Stimulated activated CD8-positive, alpha-beta memory T cell treated with anti-CD3 and anti-CD28 coated beads, Interleukin-2, amount 100 ng/mL, for 48 hours (primary cell): ENCODE results near the gene ADTRP.

Experiments used
- DNase-seq, 2 donors: peaks; one replicate each; pipeline ENCODE4 v3.0.0-alpha.2; 2020; ENCODE audit warnings: low read depth in 2 of 2

ADTRP gene, protein sequence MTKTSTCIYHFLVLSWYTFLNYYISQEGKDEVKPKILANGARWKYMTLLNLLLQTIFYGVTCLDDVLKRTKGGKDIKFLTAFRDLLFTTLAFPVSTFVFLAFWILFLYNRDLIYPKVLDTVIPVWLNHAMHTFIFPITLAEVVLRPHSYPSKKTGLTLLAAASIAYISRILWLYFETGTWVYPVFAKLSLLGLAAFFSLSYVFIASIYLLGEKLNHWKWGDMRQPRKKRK

DNA sequence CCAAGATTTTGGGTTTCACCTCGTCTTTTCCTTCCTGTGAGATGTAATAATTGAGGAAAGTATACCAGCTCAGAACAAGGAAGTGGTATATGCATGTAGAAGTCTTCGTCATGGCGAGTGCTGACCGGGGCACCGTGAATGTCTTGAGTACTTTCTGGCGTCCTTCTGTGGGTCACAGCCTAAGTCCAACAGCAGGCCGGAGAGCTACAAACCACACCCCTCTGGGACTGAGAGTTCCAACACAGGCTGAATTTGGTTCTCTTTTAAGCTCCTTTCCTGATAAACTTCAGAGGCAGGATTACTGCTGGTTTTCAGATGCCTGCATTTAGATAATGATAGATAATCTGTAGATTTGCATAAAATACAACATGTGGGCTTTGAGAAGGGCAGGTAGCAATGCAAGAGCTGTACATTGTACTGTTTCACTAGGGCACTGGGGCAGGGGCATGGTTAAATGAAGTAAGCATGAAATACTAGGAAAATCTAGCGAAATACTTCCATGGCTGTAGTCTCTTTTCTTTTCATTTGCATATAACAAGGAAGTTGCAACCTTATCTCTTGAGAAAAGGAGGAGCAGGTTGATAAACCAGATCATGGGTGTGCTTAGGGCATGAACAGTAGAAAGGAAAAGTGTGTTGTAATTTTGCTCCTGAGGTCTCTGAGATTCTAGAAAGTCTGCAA is at the start of gene ADTRP:
Gene ADTRP, minus strand, starts transcription at position 156 of the 681 bp plus-strand sequence. Its CDS starts 44 bp downstream, at position 112.
- no peak for DNase-seq

GRCh38 chr6:11826779-11827178 is 48.2 kb upstream of the ADTRP start:
- no peak for DNase-seq

DNA sequence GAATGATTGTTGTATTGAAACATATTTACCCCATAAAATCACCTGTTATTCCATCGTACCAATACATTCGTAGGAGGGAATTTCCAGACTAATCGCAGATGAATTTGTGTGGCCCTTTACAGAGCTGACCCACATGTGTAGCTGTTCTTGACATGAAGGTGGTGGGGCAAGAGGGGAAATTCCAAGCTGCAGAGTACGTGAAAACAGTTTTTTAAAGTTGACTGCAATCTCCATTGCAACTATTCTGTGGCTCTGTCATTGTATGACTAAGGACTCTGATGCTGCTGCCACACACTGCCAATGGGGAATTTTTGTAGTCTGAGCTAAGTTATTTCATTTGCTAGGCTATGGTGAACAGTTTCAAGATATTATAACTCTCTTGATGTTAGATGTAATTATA is 46.4 kb upstream of the ADTRP start:
- no peak for DNase-seq

DNA sequence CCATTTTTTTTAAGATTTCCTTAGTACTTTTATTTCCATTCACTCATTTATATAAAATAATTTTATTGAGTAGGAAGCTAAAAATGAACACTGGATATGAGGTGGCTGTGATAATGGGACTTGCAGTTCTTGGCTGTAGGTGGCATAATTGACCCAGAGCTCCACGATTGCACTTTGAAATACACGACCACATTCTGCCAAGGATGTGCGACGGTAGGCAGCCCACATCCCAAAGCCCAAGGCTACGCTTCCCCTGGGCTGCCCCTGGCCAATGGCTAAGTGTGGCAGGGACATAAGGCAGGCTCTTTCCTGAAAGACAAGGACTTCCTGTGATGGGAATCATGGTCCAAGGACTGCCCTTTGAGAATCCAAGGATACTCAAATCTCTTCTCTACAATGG is 43.7 kb upstream of the ADTRP start:
- no peak for DNase-seq

DNA sequence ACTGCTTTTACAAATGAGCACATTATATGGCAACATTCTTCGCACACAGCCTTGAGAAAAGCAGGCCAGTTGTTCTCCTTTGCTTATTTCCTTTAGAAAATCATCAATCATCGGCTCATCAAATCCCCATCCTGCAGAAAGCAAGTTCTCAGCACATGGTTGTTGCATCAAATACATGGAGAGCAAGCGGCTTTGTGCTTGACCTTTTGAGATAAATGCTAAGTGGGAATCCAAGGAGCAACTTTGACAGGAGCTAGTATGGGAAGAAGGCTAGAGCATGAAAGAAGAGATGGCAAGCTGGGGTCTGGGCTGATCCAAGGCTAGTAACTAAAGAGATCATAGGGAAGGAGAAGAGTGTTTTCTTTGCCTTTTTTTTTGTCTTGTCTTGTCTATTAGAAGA is 43.2 kb upstream of the ADTRP start:
- DNase-seq, result no peak

GRCh38 chr6:11820821-11821220 is 42.2 kb upstream of the ADTRP start:
- DNase-seq, result no peak

GRCh38 chr6:11819486-11819885 is 40.9 kb upstream of the ADTRP start:
- DNase-seq, result no peak

GRCh38 chr6:11815231-11815630 is 36.6 kb upstream of the ADTRP start:
- no peak for DNase-seq

DNA sequence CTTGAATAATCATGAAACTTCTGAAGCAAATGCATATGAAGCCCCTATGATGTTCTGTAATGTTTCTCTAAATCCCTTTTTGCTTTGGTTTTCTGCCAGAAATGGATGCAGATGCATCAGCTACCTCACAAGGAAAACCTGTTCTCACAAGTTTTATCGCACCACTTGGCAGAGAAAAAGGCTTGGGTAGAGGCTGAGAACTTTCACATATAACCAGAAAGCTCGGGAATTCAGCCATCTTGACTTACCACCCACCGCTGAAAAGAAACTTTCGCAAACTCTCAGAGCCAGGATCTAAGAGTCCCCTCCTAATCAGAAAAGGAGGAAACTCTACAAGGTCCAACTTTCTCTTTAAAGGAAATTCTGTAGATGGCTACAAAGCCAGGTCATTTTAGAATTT is 36.2 kb upstream of the ADTRP start:
- no peak for DNase-seq

GRCh38 chr6:11814106-11814505 is 35.5 kb upstream of the ADTRP start:
- DNase-seq, result no peak

DNA sequence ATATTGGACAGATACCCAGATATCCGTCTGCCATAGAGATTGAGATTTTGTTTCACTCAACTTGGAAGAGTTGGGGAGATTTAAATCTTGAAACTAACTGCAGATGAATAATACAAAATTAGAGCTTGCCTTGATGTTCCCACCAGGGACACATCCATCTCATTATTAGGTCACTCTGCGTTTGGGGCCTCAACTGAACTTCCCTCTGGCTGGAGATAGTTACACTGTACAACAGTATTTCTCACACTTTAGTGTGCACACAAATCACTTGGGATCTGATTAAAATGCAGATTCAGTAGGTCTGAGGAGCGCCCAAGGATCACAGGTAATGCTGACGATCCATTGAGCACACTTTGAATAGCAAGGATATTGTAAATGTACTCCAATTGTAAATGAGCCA is 35.0 kb upstream of the ADTRP start:
- no peak for DNase-seq

- no peak for DNase-seq
These were observed 34.3 kb upstream of the ADTRP start for GRCh38 chr6:11812951-11813350.

DNA sequence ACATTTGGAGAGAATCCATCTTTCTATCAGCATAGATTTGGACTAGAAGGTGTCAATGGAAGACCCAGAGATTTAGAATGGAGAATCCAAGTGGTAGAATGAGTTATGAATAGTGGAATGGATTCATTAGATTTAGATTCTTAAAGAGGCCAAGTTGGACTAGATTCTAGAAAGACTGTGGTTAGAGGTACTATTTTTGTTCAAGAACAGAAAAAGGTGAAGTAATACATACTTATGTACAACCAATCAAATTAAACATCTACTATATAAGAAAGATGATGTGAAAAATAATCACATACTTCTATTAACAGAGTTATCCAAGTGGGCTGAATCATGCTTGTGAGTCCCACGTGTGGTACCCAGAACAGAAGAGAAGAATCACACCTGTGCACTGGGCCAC is 33.8 kb upstream of the ADTRP start:
- DNase-seq, result no peak

GRCh38 chr6:11811644-11812264 is 33.2 kb upstream of the ADTRP start:
- no peak for DNase-seq

DNA sequence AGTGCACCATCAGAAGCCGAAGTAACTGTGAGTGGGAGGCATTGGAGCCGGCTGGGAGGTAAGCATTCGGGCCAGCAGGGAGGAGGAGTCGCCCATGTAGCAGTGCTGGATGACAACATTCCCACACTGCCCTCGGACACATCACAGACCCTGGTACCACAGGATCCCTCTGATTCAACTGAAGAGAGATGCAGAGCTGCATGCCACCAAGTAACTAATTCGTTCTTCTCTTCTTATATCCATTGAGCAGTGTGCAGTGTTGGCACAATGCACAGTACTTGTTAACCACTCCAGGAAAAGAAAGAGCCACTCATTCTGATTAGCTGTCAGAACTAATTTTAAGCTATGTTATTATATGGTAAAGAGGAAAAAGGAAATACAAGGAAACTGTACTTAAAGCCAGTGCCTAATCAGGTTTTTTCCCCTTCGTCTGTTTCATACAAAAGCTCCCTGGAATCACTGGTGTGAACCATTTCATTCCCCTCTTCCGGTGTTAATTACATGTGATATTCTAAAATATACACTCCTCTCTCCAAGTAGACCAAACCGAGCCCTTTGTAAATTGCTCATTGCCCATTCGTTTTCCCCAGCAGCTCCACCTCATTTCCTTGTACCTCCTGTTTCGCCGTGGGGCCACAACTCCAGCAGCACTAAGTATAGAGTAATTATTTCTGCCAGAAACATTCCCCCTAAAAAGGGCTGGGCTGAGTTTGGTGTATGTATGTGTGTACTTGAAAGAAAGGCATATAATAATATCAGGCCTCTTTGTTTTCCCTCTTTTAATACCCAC is 32.4 kb upstream of the ADTRP start:
- DNase-seq, result no peak

- no peak for DNase-seq
These were observed 31.5 kb upstream of the ADTRP start for GRCh38 chr6:11810039-11810541.

- no peak for DNase-seq
These were observed 29.5 kb upstream of the ADTRP start for GRCh38 chr6:11808054-11808453.

GRCh38 chr6:11806561-11807317 is 28.1 kb upstream of the ADTRP start:
- DNase-seq, result no peak

- DNase-seq, result no peak
These were observed 26.9 kb upstream of the ADTRP start for GRCh38 chr6:11805259-11806053.

GRCh38 chr6:11804701-11805100 is 26.1 kb upstream of the ADTRP start:
- DNase-seq, result no peak

- DNase-seq, result no peak
These were observed 25.5 kb upstream of the ADTRP start for GRCh38 chr6:11804135-11804534.
